GM19099 (cell line): ENCODE measurements around the gene DUSP7.

Experiments used
- POLR2A ChIP-seq: IDR thresholded peaks from 3 replicates; pipeline ENCODE4 v1.6.1; 2011; ENCODE audit warnings: low read depth; ENCODE audit not compliant: insufficient read length; ENCODE audit errors: extremely low read depth

DUSP7 gene

DNA sequence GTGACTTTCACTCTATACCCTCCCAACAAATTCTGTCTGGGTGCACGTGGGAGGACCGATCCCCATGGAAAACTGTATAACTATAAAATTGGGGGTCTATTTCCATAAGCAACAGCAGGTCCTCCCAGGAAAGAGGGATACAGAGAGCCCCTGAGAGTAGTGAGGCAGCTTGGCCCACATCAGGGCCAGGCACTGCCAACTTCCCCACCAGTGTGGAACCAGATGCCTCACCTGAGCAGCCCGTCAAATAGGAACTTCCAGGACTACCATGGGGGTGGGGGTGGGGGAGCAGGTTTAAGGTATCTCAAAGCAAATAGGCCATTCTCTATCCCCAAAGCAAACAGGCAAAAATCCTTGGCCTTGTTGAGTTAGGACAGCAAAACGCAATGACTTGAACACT is 33.3 kb upstream of the DUSP7 start:
- TF ChIP-seq POLR2A: no peak

DNA sequence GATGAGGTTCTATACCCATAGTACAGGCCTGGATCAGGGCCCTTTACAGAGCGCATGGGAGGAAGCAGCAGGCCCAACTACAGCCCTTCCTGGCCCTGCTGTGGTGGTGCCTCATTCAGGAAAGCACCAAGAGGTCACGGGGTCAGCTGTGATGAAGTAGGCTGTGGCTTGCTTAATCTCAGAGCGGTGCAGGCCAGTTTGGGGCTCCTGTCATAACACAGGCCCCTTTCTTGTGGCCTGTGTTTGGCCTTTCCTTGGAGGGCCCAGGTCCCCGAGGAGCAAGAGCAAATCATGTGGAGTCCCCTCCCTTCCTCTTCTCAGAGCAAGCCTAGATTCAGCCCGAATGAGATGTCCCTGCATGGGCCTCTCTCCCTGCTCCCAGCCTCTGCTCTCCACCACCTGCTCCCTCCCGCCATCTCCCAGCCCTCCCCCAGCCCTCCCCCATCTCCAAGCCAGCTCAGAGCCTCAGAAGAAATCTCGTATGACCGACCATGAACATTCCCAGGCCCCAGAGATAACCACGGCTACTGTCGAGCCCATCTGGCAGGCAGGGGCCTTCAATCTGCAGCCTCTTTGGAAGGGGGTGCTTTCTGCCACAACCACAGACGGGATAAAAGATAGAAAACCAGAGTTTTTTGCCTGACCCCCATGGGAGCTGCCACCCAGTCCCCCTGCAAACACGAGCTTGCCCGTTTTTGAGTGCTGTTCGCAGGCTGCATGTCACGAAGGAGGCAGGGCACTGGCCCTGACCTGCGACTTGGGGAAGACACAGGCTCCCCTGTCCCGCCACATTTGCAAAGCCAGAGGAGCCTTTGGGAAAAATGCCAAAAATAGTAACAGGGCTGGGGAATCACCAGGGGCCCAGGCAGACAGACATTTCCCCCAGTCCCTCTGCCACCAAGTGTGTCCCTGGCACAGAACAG is 32.3 kb upstream of the DUSP7 start:
- no peak for TF ChIP-seq POLR2A

GRCh38 chr3:52087731-52088130 is 31.4 kb upstream of the DUSP7 start:
- TF ChIP-seq POLR2A: no peak

DNA sequence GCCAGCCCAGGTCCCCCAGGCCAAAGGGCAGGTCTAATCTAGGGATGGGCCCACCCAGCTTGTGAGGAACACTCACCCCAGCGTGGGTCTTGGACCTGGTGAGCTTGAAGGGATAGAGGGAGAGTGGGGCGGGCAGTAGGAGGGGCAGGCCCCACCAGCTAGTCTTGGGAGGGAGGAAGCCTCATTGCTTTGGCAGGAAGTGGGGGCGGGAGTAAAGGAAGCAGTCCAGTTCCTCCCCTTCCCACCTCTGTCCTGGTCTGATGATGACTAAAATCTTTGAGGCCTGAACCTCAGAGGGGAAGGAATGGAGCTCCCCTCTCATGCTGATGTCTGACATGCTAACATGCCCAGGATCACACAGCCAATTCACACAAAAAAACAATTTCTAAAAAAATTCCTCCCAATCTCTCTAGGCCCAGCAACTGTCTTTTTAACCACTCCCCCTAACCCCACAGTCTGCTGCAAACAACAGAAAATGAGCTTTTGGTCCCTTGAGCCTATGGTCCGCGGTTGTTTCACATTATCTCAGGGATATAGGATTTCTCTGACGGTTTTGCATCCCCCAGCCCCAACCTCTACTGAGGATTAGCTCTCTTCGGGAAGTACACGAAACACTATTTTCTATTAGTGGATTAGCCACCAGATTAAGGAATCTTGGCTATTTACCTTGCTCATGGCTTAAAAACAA is 30.7 kb upstream of the DUSP7 start:
- no peak for TF ChIP-seq POLR2A

GRCh38 chr3:52086461-52086860 is 30.1 kb upstream of the DUSP7 start:
- no peak for TF ChIP-seq POLR2A

DNA sequence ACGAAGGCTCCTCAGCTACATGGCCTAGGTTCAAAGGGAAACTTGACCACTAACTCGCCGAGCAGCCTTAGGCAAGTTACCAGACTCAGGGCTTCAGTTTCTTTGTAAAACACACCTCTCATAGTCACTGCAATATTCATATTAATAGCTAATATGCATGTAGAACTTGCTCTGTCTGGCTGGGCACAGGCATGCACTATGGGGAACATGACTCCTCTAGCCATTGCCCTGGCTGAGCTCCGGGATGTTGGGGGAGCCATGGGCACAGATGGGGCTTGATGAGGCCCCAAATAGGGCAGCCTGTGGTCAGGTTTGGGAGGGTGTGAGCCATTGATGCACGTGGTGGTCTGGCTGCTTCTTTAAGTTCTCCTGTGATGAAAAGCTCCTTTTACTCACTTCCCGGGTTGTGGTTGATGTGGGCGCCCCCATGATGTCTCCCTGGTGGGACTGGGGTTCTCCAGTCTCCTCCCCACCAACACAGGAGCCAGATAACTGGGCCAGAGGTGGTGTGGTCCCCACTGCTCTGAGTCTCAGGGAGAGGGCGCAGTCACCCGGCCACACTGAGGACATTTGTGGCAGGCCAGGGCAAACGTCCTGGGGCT is 29.4 kb upstream of the DUSP7 start:
- TF ChIP-seq POLR2A: no peak

- TF ChIP-seq POLR2A: no peak
Observed at GRCh38 chr3:52084954-52085680, 28.7 kb upstream of the DUSP7 start.

- no peak for TF ChIP-seq POLR2A
Observed at GRCh38 chr3:52084216-52084945, 28.0 kb upstream of the DUSP7 start.

GRCh38 chr3:52083556-52084087 is 27.3 kb upstream of the DUSP7 start:
- no peak for TF ChIP-seq POLR2A

- no peak for TF ChIP-seq POLR2A
Observed at GRCh38 chr3:52082951-52083350, 26.6 kb upstream of the DUSP7 start.

DNA sequence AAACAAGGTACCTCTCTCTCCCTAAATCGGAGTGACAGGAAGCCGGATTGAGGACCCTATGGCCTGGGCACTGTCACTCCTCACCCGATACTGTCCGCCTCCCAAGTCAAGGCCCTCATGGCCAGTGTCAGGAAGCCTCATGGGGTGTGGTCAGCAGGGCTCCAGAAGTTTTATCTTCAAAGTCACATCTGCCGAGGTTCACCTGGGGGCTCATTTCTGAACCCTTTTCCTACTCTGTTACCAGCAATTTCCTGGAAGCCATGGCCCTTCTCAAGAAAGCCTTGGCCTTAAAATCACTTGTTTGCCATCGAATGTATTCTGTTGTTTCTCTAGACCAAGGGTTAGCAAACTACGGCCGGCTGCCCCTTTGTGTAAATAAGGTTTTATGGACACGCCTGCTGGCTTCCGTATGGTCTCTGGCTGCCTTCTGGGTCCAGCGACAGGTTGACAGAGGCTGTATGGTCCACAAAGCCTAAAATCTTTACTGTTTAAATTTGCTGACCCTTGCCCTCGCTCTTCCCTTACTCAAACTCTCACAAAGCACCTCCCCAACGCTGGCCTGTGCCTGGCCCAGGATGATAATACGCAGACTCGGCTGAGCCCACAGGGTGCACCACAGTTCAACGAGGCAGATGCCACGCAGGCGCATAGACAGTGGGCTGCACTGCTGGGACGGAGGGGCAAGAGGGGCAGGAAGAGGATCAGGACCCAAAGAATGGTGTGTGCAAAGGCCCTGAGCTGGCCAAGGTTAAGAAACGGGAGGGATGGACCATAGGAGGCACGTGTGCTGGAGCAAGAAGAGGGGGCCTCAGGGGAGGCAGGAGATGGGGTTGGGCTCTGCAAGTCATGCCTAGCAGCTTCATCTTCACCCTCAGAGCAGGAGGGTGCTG is 24.7 kb upstream of the DUSP7 start:
- no peak for TF ChIP-seq POLR2A

- TF ChIP-seq POLR2A: no peak
Observed at GRCh38 chr3:52079958-52080357, 23.6 kb upstream of the DUSP7 start.
